HepG2 (cell line): ENCODE results near the gene STK38L. TPM values are rescaled to one million over a fixed set of nuclear protein-coding genes. Genes with fewer than 3 reads are reported as not detected.

Experiments used
- ATF3 ChIP-seq: sonication (generic); formaldehyde crosslinking; IDR thresholded peaks from 2 replicates; pipeline ENCODE4 v1.4.0; 2020; ENCODE audit warnings: missing genetic modification reagents
- CREB3 ChIP-seq: sonication (generic); formaldehyde crosslinking; IDR thresholded peaks from 2 replicates; pipeline ENCODE4 v1.5.0; 2020; ENCODE audit warnings: missing genetic modification reagents
- SP2 ChIP-seq: sonication (generic); formaldehyde crosslinking; IDR thresholded peaks from 2 replicates; pipeline ENCODE4 v1.5.1; 2020; ENCODE audit warnings: mild to moderate bottlenecking, missing genetic modification reagents
- TBX2 ChIP-seq: sonication (generic); formaldehyde crosslinking; IDR thresholded peaks from 2 replicates; pipeline ENCODE4 v1.5.0; 2020; ENCODE audit warnings: missing genetic modification reagents, mild to moderate bottlenecking, borderline replicate concordance
- ZNF232 ChIP-seq: sonication (generic); formaldehyde crosslinking; IDR thresholded peaks from 2 replicates; pipeline ENCODE4 v1.4.0; 2020; ENCODE audit warnings: missing genetic modification reagents, borderline replicate concordance
- ZNF558 ChIP-seq: sonication (generic); formaldehyde crosslinking; IDR thresholded peaks from 2 replicates; pipeline ENCODE4 v1.9.0; 2022; ENCODE audit warnings: mild to moderate bottlenecking, missing genetic modification reagents, borderline replicate concordance
- ZNF577 ChIP-seq: sonication (generic); formaldehyde crosslinking; IDR thresholded peaks from 2 replicates; pipeline ENCODE4 v1.4.0; 2020; ENCODE audit warnings: mild to moderate bottlenecking, low read depth, missing genetic modification reagents, borderline replicate concordance
- ZSCAN20 ChIP-seq: sonication (generic); formaldehyde crosslinking; IDR thresholded peaks from 2 replicates; pipeline ENCODE4 v1.4.0; 2020; ENCODE audit warnings: missing genetic modification reagents, mild to moderate bottlenecking, borderline replicate concordance
- polyA plus RNA-seq, 8 experiments: library from polyadenylated mRNA; depleted of rRNA in 3 of 8; stranded (reverse) in 7 of 8; unstranded in 1 of 8; fragments of >200 nt; fragmentation: Illumina TruSeq in 4 of 8; extraction: Trizol in 4 of 8; gene quantifications; 2 replicates each; pipeline versions ENCODE4 v1.2.1 to v1.2.3, GENCODE V29; 2011 to 2016; ENCODE audit warnings: low read depth in 4 of 8, missing spikeins in 1 of 8, mixed read lengths in 1 of 8; ENCODE audit not compliant: insufficient read depth in 1 of 8
- total RNA-seq, 5 experiments: library from RNA; depleted of rRNA; stranded (reverse); fragments of >200 nt; fragmentation: Illumina TruSeq; extraction: Trizol; gene quantifications; 2 replicates each; pipeline ENCODE4 v1.2.3, GENCODE V29; 2016; ENCODE audit warnings: low read depth in 1 of 5
- TF ChIP-seq, protein P1 (sequence below): sonication (generic); formaldehyde crosslinking; IDR thresholded peaks from 2 replicates; pipeline ENCODE4 v1.4.0; 2020; ENCODE audit warnings: missing genetic modification reagents
- TF ChIP-seq, protein P2 (sequence below): sonication (generic); formaldehyde crosslinking; IDR thresholded peaks from 2 replicates; pipeline ENCODE4 v1.5.1; 2020; ENCODE audit warnings: mild to moderate bottlenecking, moderate library complexity, missing genetic modification reagents

STK38L gene
- total and polyA plus RNA-seq, 2 of the 13 experiments (the other 11 are each of a cell fraction or from before 2014, with no cell fraction given) = 6.1 to 26.4 TPM

DNA sequence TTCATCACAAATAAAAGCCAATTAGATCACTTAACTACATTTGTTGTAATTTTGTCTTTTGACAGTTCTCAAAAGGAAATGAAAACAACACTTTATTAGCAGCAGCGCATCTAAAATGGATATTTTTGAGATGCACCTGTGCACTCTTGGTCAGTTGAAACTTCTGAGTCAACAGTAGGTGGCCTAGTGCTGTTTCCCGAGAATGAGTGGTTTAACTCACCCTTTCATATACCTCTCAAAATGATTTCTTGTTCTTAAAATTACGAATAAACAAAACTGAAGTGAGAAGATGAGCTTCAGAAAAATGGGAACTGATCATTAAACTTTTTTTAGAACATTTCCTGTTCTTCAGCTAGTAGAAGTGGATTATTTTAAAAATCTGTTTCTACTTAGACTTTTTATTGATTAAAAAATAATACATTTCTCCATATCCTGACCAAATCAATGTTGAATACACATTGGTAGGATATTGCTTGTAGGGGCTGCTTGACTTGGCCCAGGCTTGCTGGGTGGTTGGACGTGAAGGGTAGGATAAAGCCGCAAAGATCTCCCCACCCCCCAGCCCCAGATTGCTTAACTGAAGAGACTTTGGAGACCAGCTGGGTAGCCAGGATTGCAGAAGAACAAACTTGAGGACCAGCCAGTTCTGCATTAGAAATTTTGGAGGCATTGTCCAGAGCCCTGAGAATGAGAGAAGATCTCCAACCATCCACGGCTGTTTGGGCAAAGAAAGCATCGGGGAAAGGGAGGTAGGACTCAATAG is 22.3 kb upstream of the STK38L start (continued):
- TF ChIP-seq, protein P1, sequence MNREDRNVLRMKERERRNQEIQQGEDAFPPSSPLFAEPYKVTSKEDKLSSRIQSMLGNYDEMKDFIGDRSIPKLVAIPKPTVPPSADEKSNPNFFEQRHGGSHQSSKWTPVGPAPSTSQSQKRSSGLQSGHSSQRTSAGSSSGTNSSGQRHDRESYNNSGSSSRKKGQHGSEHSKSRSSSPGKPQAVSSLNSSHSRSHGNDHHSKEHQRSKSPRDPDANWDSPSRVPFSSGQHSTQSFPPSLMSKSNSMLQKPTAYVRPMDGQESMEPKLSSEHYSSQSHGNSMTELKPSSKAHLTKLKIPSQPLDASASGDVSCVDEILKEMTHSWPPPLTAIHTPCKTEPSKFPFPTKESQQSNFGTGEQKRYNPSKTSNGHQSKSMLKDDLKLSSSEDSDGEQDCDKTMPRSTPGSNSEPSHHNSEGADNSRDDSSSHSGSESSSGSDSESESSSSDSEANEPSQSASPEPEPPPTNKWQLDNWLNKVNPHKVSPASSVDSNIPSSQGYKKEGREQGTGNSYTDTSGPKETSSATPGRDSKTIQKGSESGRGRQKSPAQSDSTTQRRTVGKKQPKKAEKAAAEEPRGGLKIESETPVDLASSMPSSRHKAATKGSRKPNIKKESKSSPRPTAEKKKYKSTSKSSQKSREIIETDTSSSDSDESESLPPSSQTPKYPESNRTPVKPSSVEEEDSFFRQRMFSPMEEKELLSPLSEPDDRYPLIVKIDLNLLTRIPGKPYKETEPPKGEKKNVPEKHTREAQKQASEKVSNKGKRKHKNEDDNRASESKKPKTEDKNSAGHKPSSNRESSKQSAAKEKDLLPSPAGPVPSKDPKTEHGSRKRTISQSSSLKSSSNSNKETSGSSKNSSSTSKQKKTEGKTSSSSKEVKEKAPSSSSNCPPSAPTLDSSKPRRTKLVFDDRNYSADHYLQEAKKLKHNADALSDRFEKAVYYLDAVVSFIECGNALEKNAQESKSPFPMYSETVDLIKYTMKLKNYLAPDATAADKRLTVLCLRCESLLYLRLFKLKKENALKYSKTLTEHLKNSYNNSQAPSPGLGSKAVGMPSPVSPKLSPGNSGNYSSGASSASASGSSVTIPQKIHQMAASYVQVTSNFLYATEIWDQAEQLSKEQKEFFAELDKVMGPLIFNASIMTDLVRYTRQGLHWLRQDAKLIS (CRISPR knock-in tag) = no peak
- TF ChIP-seq ZSCAN20 = no peak
- TF ChIP-seq ZNF577 (CRISPR knock-in tag) = no peak
- no peak for TF ChIP-seq SP2 (CRISPR knock-in tag)
- no peak for TF ChIP-seq CREB3
- TF ChIP-seq, protein P2, sequence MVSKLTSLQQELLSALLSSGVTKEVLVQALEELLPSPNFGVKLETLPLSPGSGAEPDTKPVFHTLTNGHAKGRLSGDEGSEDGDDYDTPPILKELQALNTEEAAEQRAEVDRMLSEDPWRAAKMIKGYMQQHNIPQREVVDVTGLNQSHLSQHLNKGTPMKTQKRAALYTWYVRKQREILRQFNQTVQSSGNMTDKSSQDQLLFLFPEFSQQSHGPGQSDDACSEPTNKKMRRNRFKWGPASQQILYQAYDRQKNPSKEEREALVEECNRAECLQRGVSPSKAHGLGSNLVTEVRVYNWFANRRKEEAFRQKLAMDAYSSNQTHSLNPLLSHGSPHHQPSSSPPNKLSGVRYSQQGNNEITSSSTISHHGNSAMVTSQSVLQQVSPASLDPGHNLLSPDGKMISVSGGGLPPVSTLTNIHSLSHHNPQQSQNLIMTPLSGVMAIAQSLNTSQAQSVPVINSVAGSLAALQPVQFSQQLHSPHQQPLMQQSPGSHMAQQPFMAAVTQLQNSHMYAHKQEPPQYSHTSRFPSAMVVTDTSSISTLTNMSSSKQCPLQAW (CRISPR knock-in tag) = no peak
- no peak for TF ChIP-seq TBX2 (CRISPR knock-in tag)
- no peak for TF ChIP-seq ZNF232 (CRISPR knock-in tag)
- TF ChIP-seq ATF3 = no peak
- TF ChIP-seq ZNF558 (CRISPR knock-in tag) = no peak
- TF ChIP-seq, all 625 proteins: peak for 0
